GM18861 (cell line): Measurements from ENCODE around the gene ICA1L.
"Not testable (repeated sequence)": the region's sequence is repeated elsewhere in the genome, so short reads cannot be mapped to it uniquely, and the experiment has no call there.

Source experiments
- ATAC-seq: cut with Tn5 transposase; IDR thresholded peaks from one replicate; pipeline ENCODE4 v1.9.1; 2021; ENCODE audit not compliant: unreplicated experiment

The ICA1L gene

DNA sequence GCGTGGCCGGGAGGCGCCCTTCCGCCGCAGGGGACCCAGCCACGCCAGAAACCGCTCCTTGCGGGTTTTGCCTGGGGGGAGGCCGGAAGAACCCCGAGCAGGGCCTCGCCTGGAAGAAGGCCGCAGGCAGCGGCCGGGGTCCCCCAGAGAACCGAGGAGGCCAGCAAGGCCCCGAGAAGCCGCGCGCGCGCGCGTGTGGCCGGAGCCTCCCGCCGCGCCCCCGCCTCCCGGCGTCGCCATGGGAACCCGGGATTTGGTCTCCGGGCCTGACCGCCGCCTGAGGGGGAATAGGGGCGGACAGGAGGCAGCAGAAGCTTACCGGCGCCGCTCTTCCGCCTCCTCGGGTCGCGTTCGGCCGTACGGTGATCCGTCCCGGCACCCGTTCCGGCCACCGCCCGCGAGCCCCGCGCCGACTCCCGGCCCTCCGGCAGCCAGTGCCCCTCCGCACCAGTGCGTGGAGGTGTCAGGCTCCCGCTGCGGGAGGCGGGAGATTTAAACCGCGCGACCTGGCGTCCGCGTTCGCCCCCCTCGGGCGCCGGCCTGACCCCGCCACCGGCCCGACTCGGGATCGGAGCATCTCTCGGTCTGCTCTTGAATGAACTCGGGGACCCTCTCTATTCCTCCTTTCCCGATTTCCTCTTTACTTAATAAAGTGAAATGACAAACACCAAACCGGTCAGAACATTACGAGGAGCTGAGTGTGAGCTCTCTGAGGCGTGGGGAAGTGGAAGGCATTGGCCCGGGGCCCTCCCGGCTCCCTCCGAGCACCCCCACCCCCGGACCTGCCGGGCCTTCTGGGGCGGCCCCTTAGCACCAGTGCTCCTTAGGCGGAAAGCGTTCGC, at the start of gene ICA1L:
ICA1L (minus strand) TSS at position 467 of the 842 bp plus-strand sequence. CDS start 42,757 bp downstream, outside the sequence.
- peak; percentile 30 for ATAC-seq

DNA sequence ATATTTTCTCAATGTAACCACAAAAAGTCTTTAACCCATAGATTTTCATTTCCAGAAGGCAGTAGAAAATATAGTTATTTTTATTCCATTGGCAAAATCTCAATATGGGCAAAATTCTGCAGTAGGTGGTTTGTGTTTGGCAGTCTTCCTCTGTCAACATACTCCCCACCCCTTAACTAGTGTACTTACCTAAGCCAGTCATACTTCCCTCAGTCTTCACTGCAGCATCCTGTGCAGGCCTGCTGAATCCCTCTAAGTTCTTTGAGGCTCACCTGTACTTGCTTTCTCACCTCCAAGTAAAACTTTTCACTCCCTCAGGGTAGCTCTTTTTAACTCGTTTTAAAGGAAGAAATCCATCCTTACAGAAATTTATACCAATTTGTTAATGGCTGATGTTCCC, 47.3 kb upstream of the ICA1L start:
- ATAC-seq, result no peak

DNA sequence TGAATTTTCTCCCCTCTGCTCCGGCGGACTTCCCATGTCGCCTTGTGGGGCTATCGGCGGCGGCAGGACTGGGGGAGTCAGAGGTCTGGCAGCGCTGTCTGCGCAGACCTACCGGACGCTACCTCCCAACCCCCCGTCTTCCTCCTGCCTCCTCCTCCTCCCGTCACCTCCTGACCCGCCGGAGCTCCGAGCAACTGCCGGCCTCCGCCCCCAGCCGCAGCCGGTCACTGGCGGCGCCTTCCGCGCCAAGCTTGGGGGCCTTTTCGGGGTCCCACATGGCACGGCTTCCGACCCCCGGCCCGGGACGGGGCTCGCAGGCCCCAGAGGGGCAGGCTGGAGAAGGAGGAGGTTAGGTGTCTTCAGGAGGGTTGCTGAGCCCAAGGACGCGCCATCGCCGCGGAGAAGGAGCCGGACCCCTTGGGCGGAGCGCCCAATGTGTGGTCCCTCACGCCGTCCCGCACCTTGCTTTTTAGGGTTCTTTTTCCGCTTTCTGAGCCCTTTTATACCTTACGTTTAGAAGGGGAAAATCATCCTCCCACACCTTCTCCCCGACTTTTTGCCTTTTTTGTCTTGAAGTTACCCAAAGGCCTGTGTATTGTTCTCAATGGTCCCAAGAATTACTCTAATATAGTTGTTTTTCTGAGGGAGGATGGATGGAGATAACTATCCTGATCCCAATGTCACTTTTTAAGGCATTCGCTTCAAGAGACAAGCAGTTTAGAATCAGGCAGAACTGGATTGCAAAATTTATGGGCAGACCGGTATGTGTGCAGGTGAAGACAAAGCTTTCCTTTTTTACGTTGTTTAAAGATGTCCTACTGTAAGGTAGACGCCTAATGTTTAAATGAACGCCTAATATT, 41.0 kb upstream of the ICA1L start:
- ATAC-seq, result peak; percentile 38

DNA sequence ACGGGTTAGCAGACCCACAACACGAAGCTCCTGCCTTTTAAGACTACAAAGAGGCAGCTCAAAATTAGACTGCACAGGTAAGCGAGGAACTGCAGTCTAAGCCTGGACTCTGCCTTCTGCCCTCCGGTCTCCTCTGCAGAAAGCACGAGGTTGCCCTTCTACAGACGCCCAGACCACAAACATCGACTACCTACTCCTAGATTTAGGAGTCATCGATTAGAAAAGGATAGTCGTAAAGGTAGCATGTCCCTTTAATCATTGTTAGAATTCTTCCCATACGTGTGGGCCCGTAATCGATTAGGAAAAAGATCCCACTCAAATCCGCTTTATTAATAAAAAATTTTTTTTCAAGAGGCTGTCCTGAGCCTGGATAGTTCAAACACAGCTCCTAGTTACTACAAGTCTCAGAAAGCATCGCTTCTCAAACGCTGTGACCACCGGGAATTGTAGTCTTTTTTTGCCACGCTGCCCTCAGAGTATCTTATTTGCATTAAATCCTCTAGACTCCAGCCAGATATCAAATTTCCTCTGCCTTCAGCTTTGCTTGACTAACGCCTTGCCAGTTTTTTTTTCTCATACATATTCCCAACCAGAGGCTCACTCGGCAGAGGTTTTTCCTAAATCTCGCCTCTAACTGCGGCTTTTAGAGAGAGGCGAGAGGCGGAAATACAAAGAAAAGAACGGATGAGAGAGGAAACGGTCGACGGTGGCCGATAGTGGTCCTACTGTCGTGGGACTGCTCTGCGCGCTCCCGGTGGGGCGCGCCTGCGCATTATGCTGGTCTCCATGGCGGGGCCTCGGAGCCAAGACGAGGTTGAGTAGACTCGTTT, 40.2 kb upstream of the ICA1L start, which contains the start of the genes CARF and WDR12:
CARF (plus strand) TSS at position 764 of the 830 bp plus-strand sequence. CDS start 29,628 bp downstream, outside the sequence.
WDR12 (minus strand) TSS at position 162 of the 830 bp plus-strand sequence. CDS start 197 bp downstream, outside the sequence.
- ATAC-seq, result peak; percentile 61

DNA sequence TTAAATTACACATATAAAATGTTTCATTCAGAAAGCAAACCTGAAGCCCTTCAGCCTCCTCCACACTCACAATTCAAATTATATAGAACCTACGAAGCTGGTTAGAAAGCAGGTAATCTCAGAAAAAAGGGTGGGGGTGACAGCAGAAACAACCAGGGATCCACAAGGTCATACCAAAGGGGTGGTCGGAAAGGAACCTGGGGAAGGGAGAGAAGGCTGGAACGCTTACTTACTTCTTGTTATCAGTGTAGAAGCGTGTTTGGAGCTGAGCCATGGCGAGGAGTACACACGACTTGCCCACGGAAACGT, 39.6 kb upstream of the ICA1L start:
- no peak for ATAC-seq

DNA sequence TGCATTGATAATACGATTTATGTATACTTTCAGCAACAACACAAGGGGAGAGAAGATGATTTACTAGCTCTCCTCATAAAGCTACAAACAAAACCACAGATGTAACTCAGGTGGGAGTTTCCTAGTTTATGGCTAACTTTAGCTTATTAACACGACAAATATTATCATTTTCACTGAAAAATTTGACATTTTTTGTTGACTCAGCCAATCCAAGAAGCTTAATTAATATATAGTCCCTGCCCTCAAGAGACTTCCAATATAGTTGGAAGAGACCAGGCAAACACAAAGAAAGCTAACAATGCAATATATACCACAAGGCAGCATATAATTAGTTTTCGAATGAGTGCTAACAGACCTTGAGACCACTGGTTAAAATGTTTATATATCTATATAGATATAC, 39.1 kb upstream of the ICA1L start:
- no peak for ATAC-seq

DNA sequence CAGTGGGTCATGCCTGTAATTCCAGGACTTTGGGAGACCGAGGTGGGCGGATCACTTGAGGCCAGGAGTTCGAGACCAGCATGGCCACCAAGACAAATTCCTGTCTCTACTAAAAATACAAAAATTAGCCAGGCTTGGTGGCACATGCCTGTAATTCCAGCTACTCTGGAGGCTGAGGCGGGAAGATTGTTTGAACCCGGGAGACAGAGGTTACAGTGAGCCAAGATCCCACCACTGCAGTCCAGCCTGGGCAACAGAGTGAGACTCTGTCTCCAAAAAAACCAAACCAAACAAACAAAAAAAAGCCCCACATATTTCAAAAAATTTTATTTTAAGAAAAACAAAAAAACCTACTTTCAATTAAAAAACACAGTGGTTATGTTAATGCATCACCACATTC, 38.7 kb upstream of the ICA1L start:
- ATAC-seq, result not testable (repeated sequence)

DNA sequence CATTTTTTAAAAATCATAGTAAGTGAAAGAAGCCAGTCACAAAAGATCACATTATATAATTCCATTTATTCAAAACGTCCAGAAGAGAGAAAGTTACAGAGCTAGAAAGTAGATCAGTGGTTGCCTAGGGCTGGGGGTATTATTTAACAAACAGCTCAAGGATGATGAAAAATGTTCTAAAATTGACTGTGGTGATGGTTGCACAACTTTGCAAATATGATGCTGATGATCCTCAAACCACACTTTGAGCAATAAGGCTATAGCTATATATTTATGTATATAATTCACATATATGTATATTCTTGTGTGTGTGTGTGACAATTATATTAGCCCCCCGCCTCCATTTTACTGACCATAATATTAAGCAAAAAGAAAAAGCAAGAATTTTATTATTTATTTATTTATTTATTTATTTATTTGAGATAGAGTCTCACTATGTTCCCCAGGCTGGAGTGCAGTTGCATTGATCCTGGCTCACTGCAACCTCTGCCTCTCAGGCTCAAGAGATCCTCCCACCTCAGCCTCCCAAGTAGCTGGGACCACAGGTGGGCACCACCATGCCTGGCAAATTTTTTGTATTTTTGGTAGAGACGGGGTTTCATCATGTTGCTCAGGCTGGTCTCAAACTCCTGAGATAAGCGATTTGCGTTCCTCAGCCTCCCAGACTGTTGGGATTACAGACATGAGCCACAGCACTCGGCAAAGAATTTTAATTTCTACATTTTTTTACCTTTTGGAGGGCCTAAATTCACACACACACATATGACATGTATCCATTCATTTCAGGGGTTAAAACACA, 38.0 kb upstream of the ICA1L start:
- ATAC-seq, result no peak

DNA sequence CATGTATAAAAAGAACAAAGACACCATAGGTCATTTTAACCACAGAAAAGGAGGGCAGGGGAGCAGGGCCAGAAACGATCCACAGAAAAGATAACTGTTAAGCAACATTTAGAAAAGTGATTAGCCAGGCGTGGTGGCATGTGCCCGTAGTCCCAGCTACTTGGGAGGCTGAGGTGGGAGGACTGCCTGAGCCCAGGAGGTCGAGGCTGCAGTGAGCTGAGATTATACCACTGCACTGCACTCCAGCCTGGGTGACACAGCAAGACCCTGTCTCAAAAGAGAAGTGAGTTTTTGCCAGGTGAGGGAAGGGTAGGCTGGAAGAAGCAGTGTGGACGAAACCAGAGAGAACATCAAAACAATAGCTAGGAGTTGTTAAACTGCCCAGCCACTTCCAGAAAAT, 36.6 kb upstream of the ICA1L start:
- no peak for ATAC-seq

DNA sequence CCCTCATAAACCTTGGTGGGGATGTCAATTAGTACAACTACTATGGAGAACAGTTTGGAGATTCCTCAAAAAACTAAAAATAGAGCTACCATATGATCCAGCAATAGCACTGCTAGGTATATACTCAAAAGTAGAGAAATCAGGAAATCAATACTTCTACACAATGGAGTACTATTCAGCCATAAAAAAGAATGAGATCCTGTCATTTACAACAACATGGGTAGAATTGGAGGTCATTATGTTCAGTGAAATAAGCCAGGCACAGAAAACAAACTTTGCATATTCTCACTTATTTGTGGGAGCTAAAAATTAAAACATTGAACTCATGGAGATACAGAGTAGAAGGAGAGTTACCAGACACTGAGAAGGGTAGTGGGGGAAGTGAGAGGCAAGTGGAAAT, 33.9 kb upstream of the ICA1L start:
- ATAC-seq, result not testable (repeated sequence)

DNA sequence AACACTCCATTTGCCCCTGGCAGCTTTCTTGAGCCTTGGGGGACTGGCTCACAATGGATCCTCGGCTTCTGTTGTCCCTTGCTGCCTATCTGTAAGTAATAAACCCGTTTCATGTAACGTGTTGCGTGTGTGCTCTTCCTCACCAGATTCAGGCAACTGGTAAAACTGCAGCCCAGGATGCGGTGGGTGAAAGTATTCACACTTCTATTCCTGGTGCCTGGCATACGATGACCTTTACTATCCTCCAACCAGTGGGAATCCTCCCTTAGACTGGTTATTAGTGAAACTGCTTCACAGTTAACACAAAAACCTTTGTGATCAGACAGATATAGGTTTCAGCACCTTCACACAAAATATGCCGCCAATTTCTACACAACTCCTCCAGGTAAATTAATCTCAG, 13.6 kb upstream of the ICA1L start:
- no peak for ATAC-seq

DNA sequence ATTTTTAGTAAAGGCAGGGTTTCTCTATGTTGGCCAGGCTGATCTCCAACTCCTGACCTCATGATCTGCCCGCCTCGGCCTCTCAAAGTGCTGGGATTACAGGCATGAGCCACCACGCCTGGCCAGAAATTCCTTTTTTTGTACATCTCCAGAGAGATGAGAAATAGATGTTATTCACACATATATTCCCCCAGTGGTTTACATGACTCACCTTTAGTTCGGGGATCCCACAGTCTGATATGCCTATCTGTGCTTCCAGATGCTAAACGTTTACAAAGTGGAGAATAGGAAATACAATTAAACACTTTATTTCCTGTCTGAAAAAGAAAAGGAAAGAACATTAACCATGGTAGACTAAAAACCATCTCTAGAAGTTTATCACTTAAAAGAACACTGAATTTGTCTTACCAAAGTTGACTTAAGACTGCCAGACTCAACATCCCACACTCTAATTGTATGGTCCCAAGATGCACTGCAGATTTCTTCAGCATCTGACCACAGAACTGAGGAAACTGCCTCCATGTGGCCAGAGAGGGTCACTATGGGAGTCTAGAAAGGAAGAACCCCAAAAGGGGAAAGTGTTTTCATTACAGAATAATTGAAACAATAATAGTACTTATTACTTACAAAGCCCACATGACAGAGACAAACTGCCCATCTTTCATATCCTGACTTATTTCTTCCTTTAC, 12.6 kb upstream of the ICA1L start:
- ATAC-seq, result no peak

DNA sequence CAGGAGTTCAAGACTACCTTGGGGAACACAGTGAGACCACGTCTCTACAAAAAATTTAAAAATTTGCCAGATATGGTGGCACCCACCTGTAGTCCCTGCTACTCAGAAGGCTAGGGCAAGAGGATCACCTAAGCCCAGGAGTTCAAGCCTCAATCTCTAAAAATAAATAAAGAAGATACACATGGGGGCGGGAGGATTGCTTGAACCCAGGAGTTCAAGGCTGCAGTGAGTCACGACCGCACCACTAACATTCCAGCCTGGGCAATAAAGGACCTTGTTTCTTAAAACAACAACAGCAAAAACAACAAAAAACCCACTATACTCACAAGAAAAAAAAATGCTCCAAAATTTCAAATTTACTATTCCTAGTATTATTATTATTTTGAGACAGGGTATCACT, 10.0 kb upstream of the ICA1L start:
- ATAC-seq, result no peak

DNA sequence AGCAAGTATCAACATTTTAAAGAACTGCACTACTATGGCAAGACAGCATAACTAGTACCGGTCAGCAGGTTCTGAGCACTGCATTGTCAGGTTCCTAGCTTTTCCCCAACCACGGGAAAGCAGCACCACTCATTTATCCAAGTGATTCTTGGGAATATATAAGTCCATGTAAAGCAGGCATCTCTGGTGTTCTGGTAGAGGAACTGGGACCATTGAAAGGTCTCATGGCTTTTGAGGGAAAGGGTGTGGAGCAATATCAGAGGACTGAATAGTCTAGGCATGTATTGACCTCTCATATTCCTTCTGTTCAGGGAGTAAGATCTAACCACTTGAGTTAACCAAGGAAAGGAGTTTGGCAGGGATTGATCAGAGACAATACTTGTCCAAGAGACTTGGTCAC, 6.1 kb upstream of the ICA1L start:
- no peak for ATAC-seq

DNA sequence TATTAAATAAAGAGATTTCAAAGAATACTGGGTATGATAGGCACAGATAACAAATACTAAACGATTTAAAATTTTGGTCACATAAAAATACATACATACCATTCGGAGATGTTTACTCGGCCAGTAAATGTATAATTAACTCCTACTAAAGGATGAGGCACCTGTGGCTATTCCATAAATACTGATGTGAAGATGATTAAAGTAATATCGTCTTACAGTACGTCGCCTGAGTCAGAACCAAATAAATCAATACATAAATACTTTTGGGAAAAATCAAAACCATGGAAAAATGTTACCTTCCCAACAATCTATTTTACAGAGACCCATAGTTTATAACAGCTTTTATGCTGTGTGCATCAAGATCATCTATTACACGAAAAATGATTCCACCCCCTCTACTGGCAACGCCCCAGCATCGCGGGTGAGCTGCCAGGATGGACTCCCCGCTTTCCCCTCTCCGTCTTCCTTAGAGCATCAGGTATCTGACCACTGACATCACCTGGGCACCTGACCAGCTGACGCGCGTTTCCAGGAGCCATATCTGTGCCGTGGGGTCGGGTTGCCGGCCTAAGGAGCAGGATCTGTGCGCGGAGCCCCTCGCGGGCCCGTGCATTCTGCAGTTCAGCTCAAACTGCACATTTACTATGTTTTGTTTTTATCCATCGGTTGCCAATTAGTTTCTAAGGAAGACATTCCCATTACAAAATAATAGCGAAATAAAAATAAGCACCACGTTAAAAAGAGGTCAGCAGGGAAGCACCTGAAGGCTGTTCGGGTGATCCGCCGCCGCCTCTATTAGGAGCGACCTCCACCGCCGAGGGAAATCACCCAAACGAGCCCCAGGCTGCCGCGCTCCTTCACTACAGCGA, 901 bp downstream of the ICA1L start:
- peak; percentile 52 for ATAC-seq

DNA sequence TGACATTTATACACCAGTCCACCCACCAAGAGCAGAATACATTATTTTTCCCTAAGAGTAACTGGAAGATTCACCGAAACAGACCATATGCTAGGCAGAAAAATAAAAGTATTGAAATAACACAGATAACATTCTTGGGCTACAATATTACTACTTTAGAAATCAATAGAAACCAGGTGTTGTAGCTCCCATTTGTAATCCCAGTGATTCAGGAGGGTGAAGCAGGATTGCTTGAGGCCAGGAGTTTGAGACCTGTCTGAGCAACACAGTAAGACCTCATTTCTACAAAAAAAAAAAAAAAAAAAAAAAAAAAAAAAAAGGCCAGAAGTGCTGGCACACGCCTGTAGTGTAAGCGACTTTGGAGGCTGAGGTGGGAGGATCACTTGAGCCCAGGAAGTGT, 9.6 kb downstream of the ICA1L start:
- no peak for ATAC-seq

DNA sequence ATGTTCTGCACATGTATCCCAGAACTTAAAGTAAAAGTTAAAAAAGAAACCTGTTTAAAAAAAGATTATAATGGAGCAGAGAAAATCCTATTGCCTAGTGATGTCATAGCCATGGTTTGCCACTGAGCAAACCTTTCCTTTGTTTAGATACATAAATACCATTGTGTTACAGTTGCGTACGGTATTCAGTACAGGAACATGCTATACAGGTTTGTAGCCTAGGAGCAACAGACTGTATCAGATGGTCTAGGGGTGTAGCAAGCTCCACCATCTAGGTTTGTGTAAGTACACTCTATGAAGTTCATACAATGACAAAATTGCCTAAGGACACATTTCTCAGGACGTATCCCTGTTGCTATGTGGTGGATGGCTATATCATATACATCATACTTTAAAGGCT, 13.0 kb downstream of the ICA1L start:
- no peak for ATAC-seq

DNA sequence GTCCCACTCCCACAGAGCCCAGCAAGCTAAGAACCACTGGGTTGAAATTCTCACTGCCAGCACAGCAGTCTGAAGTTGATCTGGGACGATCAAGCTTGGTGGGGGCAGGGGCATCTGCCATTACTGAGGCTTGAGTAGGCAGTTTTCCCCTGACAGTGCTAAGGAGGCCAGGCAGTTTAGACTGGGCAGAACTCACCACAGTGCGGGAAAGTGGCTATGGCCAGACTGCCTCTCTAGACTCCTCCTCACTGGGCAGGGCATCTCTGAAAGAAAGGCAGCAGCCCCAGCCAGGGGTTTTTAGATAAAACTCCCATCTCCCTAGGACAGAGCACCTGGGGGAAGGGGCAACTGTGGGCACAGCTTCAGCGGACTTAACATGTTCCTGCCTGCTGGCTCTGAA, 22.2 kb downstream of the ICA1L start:
- ATAC-seq, result not testable (repeated sequence)

DNA sequence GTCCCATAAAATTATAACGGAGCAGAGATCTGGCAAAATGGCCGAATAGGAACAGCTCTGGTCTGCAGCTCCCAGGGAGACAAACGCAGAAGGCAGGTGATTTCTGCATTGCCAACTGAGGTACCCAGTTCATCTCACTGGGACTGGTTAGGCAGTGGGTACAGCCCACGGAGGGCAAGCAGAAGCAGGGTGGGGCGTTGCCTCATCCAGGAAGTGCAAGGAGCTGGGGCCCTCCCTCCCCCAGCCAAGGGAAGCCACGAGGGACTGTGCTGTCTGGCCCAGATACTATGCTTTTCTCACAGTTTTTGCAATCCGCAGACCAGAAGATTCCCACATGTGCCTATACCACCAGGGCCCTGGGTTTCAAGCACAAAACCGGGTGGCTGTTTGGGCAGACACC, 22.8 kb downstream of the ICA1L start:
- ATAC-seq, result no peak
